Erythroblast (primary cell): Measurements from ENCODE around the gene NTPCR.

Source experiments
- GATA1 ChIP-seq: IDR thresholded peaks from 2 replicates; pipeline ENCODE4 v1.6.1; 2011; ENCODE audit warnings: low read depth, mild to moderate bottlenecking, control low read depth, low read length, moderate library complexity
- POLR2A ChIP-seq: IDR thresholded peaks from 2 replicates; pipeline ENCODE4 v1.6.1; 2011; ENCODE audit warnings: mild to moderate bottlenecking, low read length

- no peak for TF ChIP-seq POLR2A
- no peak for TF ChIP-seq GATA1
Measured at GRCh38 chr1:232968965-232969364, 18.6 kb downstream of the NTPCR start.
